Panc1 (cell line): Measurements from ENCODE around the gene GALNTL6. TPM values are rescaled to one million over a fixed set of nuclear protein-coding genes. Genes with fewer than 3 reads are reported as not detected.

Experiments used
- ATAC-seq: fragments of 200-7000 bp; cut with Tn5 transposase; 2 replicates; pipeline ENCODE4 v1.9.1; 2020; ENCODE audit warnings: mild to moderate bottlenecking, moderate library complexity
- BruUV-seq: library from RNA; stranded (reverse); fragments of 400-500 nt; replicated peaks from 2 replicates; lab custom pipeline; 2021; lab: Mats Ljungman, UMichigan
- CTCF ChIA-PET: fragments of 300-600 bp; sonication (Branson Sonifier 250); formaldehyde crosslinking; loops from one replicate; lab custom pipeline; 2022; ENCODE audit warnings: antibody characterized with exemption; lab: Charles Lee
- POLR2A ChIA-PET: fragments of 300-600 bp; sonication (Branson Sonifier 250); formaldehyde crosslinking; loops from one replicate; lab custom pipeline; 2022; ENCODE audit warnings: antibody characterized with exemption; lab: Charles Lee
- DNase-seq: peaks from one replicate; pipeline ENCODE4 v3.0.0-alpha.2; 2010; ENCODE audit warnings: low read depth, low spot score
- H3K27ac ChIP-seq: 2 replicates; pipeline ENCODE4 v1.5.1; 2011; ENCODE audit warnings: mild to moderate bottlenecking, low read length, inconsistent platforms
- H3K27me3 ChIP-seq: fragments of 200-500 bp; sonication (Bioruptor generic); 2 replicates; pipeline ENCODE4 v1.6.0; 2014; ENCODE audit warnings: low read length, inconsistent platforms; ENCODE audit not compliant: control insufficient read depth, insufficient read depth
- H3K36me3 ChIP-seq: fragments of 200-500 bp; sonication (Bioruptor generic); 2 replicates; pipeline ENCODE4 v1.5.1; 2014; ENCODE audit warnings: inconsistent platforms, mild to moderate bottlenecking, low read length, moderate library complexity; ENCODE audit not compliant: control insufficient read depth, insufficient read depth
- H3K4me1 ChIP-seq: 2 replicates; pipeline ENCODE4 v1.5.1; 2011; ENCODE audit warnings: inconsistent platforms, mild to moderate bottlenecking, low read length, moderate library complexity; ENCODE audit not compliant: control insufficient read depth, insufficient read depth
- H3K4me3 ChIP-seq, 2 experiments: 2 replicates each; pipeline ENCODE4 v1.5.1; 2011 to 2012; ENCODE audit warnings: low read depth in 2 of 2, low read length in 2 of 2, mild to moderate bottlenecking in 2 of 2, inconsistent platforms in 1 of 2, moderate library complexity in 1 of 2
- H3K9me3 ChIP-seq: fragments of 200-500 bp; sonication (Bioruptor generic); 2 replicates; pipeline ENCODE4 v1.5.1; 2014; ENCODE audit warnings: low read depth, mild to moderate bottlenecking, inconsistent platforms, low read length, moderate library complexity; ENCODE audit not compliant: control insufficient read depth, insufficient read depth
- CTCF ChIP-seq: fragments of 450-650 bp; IDR thresholded peaks from 2 replicates; pipeline ENCODE4 v1.5.1; 2017; ENCODE audit warnings: mild to moderate bottlenecking
- POLR2AphosphoS5 ChIP-seq: IDR thresholded peaks from 2 replicates; pipeline ENCODE4 v1.6.1; 2012; ENCODE audit warnings: mild to moderate bottlenecking, low read depth, low read length, moderate library complexity
- SIN3A ChIP-seq: IDR thresholded peaks from 2 replicates; pipeline ENCODE4 v1.6.1; 2012; ENCODE audit warnings: low read depth, mild to moderate bottlenecking, low read length, moderate library complexity, borderline replicate concordance; ENCODE audit not compliant: insufficient read depth
- TCF7L2 ChIP-seq: IDR thresholded peaks from 2 replicates; pipeline ENCODE4 v1.6.1; 2011; ENCODE audit warnings: mild to moderate bottlenecking, low read depth, low read length, inconsistent platforms
- in situ Hi-C: cut with HindIII; loops from 2 replicates; pipeline ENCODE4 v1.10.0; 2016; ENCODE audit warnings: low sequenced_read_pairs, low pct_unique_long_range_greater_than_20kb
- intact Hi-C: fragments of 100-400 bp; cut with micrococcal nuclease; formaldehyde crosslinking; loops from one replicate; pipeline ENCODE4 v1.10.0; 2022; ENCODE audit not compliant: unreplicated experiment
- total RNA-seq: library from RNA; stranded (reverse); gene quantifications from one replicate; pipeline ENCODE4 v1.2.1, GENCODE V29; 2021; ENCODE audit not compliant: unreplicated experiment
- TF ChIP-seq, protein P1 (sequence below), 2 experiments: IDR thresholded peaks; 2 replicates each; pipeline ENCODE4 v1.6.1; 2011 to 2012; ENCODE audit warnings: low read depth in 2 of 2, control low read depth in 1 of 2, low read length in 1 of 2, mild to moderate bottlenecking in 1 of 2, moderate library complexity in 1 of 2; ENCODE audit not compliant: insufficient read depth in 1 of 2

Gene GALNTL6
- total RNA-seq, 1 experiment from 2014 or later, result not detected

DNA sequence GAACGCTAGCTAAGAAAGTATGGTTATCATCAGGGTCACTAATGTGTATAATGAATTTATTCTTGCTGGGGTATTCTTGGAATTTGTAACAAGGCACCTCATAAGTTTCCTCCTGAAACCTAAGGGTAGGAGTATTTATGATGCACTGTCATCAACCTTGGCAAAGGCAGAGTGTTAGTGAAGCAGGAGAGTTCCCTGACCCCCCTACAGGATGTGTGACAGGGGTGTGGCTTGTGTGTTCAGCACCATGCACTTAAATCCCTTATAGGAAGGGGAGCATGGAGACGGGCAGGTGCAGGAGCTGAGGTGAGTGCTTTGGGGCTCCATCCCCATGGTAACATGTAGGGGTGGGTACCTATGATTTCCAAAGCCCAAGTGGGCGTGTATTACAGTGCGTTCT is 237.7 kb downstream of the GALNTL6 start:
- BruUV-seq, result no TSS peak
- Histone ChIP-seq H3K4me1 (no peaks in the 10 kb centered on the region), H3K27me3 (no peaks in the 10 kb centered on the region), H3K36me3 (no peaks in the 10 kb centered on the region), H3K4me3 (no peak overlapping the region), H3K27ac (no peak overlapping the region), H3K9me3 (no peaks in the 10 kb centered on the region)
- DNase-seq, result no peak
- POLR2A ChIA-PET, result no interaction called here
- in situ Hi-C loops, result no loop called here
- CTCF ChIA-PET, result no interaction called here
- intact Hi-C loops, result no loop called here
- TF ChIP-seq SIN3A (no peak), CTCF (no peak), POLR2AphosphoS5 (no peak), TCF7L2 (no peak)
- TF ChIP-seq, protein P1, sequence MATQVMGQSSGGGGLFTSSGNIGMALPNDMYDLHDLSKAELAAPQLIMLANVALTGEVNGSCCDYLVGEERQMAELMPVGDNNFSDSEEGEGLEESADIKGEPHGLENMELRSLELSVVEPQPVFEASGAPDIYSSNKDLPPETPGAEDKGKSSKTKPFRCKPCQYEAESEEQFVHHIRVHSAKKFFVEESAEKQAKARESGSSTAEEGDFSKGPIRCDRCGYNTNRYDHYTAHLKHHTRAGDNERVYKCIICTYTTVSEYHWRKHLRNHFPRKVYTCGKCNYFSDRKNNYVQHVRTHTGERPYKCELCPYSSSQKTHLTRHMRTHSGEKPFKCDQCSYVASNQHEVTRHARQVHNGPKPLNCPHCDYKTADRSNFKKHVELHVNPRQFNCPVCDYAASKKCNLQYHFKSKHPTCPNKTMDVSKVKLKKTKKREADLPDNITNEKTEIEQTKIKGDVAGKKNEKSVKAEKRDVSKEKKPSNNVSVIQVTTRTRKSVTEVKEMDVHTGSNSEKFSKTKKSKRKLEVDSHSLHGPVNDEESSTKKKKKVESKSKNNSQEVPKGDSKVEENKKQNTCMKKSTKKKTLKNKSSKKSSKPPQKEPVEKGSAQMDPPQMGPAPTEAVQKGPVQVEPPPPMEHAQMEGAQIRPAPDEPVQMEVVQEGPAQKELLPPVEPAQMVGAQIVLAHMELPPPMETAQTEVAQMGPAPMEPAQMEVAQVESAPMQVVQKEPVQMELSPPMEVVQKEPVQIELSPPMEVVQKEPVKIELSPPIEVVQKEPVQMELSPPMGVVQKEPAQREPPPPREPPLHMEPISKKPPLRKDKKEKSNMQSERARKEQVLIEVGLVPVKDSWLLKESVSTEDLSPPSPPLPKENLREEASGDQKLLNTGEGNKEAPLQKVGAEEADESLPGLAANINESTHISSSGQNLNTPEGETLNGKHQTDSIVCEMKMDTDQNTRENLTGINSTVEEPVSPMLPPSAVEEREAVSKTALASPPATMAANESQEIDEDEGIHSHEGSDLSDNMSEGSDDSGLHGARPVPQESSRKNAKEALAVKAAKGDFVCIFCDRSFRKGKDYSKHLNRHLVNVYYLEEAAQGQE (IDR thresholded peaks at IDR 0.05; ENCODE audit: insufficient read depth in 1 of 2, low read depth in 2 of 2, low read length in 1 of 2), result no peak
- ATAC-seq, result no peak

DNA sequence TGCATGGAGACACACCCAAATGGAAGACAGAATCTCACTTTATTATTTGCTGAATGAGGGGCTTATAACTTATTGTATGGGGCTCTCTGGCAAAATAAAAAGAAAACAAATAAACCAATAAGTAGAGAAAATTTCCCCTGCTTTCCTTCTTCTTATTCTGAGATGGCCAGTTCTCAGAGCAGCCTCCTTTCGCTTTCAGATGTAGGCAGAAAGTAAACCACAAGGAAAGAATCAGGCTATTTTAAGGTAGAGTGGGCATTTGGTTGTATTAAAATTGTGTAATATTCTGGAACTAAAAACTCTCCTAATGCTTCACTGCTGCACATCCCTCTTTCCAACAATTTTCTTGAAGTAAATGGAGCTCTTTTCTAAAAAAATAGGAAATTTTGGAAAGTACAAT is 241.8 kb downstream of the GALNTL6 start:
- no TSS peak for BruUV-seq
- TF ChIP-seq, protein P1 (IDR thresholded peaks at IDR 0.05; ENCODE audit: insufficient read depth in 1 of 2, low read depth in 2 of 2, low read length in 1 of 2), result no peak
- TF ChIP-seq TCF7L2 (no peak), POLR2AphosphoS5 (no peak), SIN3A (no peak), CTCF (no peak)
- DNase-seq (no peak), ATAC-seq (no peak)
- POLR2A ChIA-PET, result no interaction called here
- in situ Hi-C loops, result no loop called here
- no peak overlapping the region for H3K4me3 ChIP-seq
- CTCF ChIA-PET, result no interaction called here
- no peaks in the 10 kb centered on the region for H3K9me3 ChIP-seq
- H3K4me1 ChIP-seq, result no peaks in the 10 kb centered on the region
- H3K27ac ChIP-seq, result no peak overlapping the region
- H3K36me3 ChIP-seq, result no peaks in the 10 kb centered on the region
- no peaks in the 10 kb centered on the region for H3K27me3 ChIP-seq
- intact Hi-C loops, result no loop called here
